Neuron (in vitro differentiated cells): ENCODE data around the gene PIEZO2.

ENCODE experiments used
- H2AFZ ChIP-seq: one replicate; pipeline ENCODE4 v1.6.1; 2013; ENCODE audit warnings: low read depth, mild to moderate bottlenecking, inconsistent platforms, low read length, moderate library complexity
- H3K27me3 ChIP-seq: one replicate; pipeline ENCODE4 v1.6.1; 2013; ENCODE audit warnings: low read length; ENCODE audit not compliant: insufficient read depth
- H3K36me3 ChIP-seq: one replicate; pipeline ENCODE4 v1.6.1; 2013; ENCODE audit warnings: low read length; ENCODE audit not compliant: insufficient read depth
- H3K4me1 ChIP-seq: one replicate; pipeline ENCODE4 v1.6.1; 2013; ENCODE audit warnings: low read length; ENCODE audit not compliant: insufficient read depth
- H3K4me3 ChIP-seq: 2 replicates; pipeline ENCODE4 v1.5.1; 2013; ENCODE audit warnings: mild to moderate bottlenecking, low read length, moderate library complexity
- H3K9me3 ChIP-seq: one replicate; pipeline ENCODE4 v1.6.1; 2013; ENCODE audit warnings: low read length

Gene PIEZO2

DNA sequence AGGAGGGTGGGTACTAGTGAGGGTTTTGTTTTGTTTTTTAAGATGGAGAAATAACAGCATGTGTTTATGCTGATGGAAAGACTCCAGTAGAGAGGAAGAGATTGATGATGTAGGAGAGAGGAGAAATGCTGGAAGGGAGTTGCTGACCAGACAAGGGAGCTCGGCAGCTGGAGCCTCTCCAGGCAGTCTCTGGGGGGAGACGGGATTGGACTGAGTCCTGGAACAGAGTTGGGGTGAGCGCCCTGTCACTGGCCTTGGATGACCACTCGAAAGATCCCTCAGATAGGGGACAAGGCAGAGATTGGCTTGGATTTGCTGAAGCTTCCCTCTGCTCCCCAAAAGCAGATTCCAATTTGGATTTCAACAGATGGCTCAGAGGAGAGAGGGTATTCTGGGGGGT, 425.9 kb downstream of the PIEZO2 start:
- Histone ChIP-seq H3K36me3 (no peaks in the 10 kb centered on the region), H3K4me3 (no peak overlapping the region), H3K27me3 (no peaks in the 10 kb centered on the region), H2AFZ (no peak overlapping the region), H3K4me1 (no peaks in the 10 kb centered on the region), H3K9me3 (no peaks in the 10 kb centered on the region)

DNA sequence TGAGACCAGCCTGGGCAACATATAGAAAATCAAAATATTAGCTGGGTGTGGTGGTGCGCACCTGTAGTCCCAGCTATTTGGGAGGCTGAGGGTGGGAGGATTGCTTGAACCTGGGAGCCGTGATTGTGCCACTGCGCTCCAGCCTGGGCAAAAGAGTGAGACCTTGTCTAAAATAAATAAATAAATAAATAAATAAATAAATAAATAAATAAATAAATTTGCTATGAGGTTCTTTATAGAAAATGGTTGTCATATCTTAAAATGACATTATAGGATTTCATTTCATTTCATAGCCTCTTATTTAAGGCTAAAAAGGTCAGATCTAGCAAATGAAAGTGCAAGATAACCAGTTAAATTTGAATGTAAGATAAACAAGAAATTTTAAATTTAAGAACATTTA, 430.6 kb downstream of the PIEZO2 start:
- Histone ChIP-seq H2AFZ (no peak overlapping the region), H3K4me3 (no peak overlapping the region), H3K4me1 (no peaks in the 10 kb centered on the region), H3K9me3 (no peaks in the 10 kb centered on the region), H3K36me3 (no peaks in the 10 kb centered on the region), H3K27me3 (no peaks in the 10 kb centered on the region)

- no peaks in the 10 kb centered on the region for H3K36me3 ChIP-seq
- no peaks in the 10 kb centered on the region for H3K9me3 ChIP-seq
- no peaks in the 10 kb centered on the region for H3K4me1 ChIP-seq
- no peaks in the 10 kb centered on the region for H3K27me3 ChIP-seq
- no peak overlapping the region for H3K4me3 ChIP-seq
- no peak overlapping the region for H2AFZ ChIP-seq
Observed at GRCh38 chr18:10715791-10716190, 433.6 kb downstream of the PIEZO2 start.

- no peaks in the 10 kb centered on the region for H3K4me1 ChIP-seq
- no peaks in the 10 kb centered on the region for H3K9me3 ChIP-seq
- H3K36me3 ChIP-seq, result no peaks in the 10 kb centered on the region
- H3K27me3 ChIP-seq, result no peaks in the 10 kb centered on the region
- no peak overlapping the region for H2AFZ ChIP-seq
- H3K4me3 ChIP-seq, result no peak overlapping the region
Observed at GRCh38 chr18:10713409-10713808, 436.0 kb downstream of the PIEZO2 start.

- Histone ChIP-seq H2AFZ (no peak overlapping the region), H3K36me3 (no peaks in the 10 kb centered on the region), H3K4me3 (no peak overlapping the region)
Observed at GRCh38 chr18:10707294-10707693, 442.1 kb downstream of the PIEZO2 start.

GRCh38 chr18:10705786-10706185, 443.6 kb downstream of the PIEZO2 start:
- no peaks in the 10 kb centered on the region for H3K9me3 ChIP-seq
- no peaks in the 10 kb centered on the region for H3K4me1 ChIP-seq
- H3K36me3 ChIP-seq, result no peaks in the 10 kb centered on the region
- no peak overlapping the region for H3K4me3 ChIP-seq
- no peak overlapping the region for H2AFZ ChIP-seq
- H3K27me3 ChIP-seq, result no peaks in the 10 kb centered on the region

More at GRCh38 chr18:10707294-10707693, 442.1 kb downstream of the PIEZO2 start:
- Histone ChIP-seq H3K4me1 (no peaks in the 10 kb centered on the region), H3K27me3 (no peaks in the 10 kb centered on the region), H3K9me3 (no peaks in the 10 kb centered on the region)

- no peak overlapping the region for H3K4me3 ChIP-seq
- H3K9me3 ChIP-seq, result no peaks in the 10 kb centered on the region
- H3K4me1 ChIP-seq, result no peaks in the 10 kb centered on the region
- H3K36me3 ChIP-seq, result no peaks in the 10 kb centered on the region
- no peak overlapping the region for H2AFZ ChIP-seq
- no peaks in the 10 kb centered on the region for H3K27me3 ChIP-seq
Observed at GRCh38 chr18:10705291-10705690, 444.1 kb downstream of the PIEZO2 start.

DNA sequence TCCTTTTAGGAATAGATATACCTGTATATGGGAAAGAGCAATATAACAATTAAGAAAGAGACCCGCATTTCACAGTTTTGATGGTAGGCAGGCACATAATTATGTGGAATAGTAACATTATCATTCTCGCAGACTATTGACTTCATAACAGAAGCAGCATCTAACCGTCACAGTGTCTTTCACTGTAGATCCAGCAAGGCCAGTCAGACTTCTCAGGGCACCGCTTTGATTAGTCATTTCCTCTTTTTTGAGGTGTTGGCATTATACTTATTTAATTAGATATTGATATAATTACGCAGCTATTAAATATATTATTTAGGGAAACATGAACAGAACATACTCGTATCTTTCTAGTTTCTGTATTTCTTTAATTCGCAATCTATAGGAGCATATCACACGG, 447.2 kb downstream of the PIEZO2 start:
- Histone ChIP-seq H3K9me3 (no peaks in the 10 kb centered on the region), H3K27me3 (no peaks in the 10 kb centered on the region), H3K4me1 (no peaks in the 10 kb centered on the region), H2AFZ (no peak overlapping the region), H3K4me3 (no peak overlapping the region), H3K36me3 (no peaks in the 10 kb centered on the region)

DNA sequence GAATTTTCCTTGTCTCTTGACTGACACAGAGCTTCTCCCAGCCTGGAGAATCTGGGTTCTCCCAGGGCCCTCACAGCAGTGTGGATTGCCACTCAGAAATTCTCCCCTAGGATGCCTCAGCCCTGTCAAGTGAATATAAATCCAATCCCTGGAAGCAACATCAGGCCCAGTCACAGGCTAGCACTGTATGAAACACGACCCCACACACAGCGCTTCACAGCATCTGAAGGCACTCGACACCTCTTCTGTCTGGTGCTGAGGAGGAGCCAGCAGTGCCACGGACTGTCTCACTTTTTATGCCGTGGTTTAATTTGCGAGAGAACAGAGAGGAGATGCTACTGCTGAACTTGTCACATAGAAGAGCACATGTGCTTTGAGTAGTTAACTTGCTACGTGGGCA, 459.0 kb downstream of the PIEZO2 start:
- no peaks in the 10 kb centered on the region for H3K4me1 ChIP-seq
- no peak overlapping the region for H2AFZ ChIP-seq
- H3K27me3 ChIP-seq, result no peaks in the 10 kb centered on the region
- no peaks in the 10 kb centered on the region for H3K36me3 ChIP-seq
- H3K4me3 ChIP-seq, result no peak overlapping the region
- H3K9me3 ChIP-seq, result no peaks in the 10 kb centered on the region

- H3K27me3 ChIP-seq, result no peaks in the 10 kb centered on the region
Observed at GRCh38 chr18:10690035-10690329, 459.4 kb downstream of the PIEZO2 start.

GRCh38 chr18:10689236-10690034, 459.9 kb downstream of the PIEZO2 start:
- H3K9me3 ChIP-seq, result no peaks in the 10 kb centered on the region
- no peaks in the 10 kb centered on the region for H3K36me3 ChIP-seq
- H2AFZ ChIP-seq, result no peak overlapping the region
- H3K4me1 ChIP-seq, result no peaks in the 10 kb centered on the region
- no peaks in the 10 kb centered on the region for H3K27me3 ChIP-seq
- no peak overlapping the region for H3K4me3 ChIP-seq

More at GRCh38 chr18:10690035-10690329, 459.4 kb downstream of the PIEZO2 start:
- Histone ChIP-seq H3K36me3 (no peaks in the 10 kb centered on the region), H2AFZ (no peak overlapping the region), H3K9me3 (no peaks in the 10 kb centered on the region), H3K4me1 (no peaks in the 10 kb centered on the region), H3K4me3 (no peak overlapping the region)

DNA sequence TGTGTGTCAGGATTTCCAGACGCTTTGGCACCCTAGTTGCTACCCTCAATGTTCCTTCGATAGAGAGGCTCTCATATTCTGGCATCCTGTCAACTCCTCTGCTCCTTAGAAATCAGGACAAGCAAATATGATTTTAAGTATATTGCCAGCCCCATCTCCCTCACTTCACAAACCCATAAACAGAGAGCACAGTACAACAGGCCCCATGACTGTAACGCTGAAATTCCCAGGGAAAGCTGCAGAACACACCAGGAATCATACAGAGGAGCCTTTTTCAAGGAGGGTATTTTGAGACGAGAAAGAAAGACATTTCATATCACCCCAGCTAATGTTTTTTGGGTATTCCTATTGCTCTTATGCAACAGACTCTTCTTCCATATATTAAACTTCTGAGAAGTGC, 460.6 kb downstream of the PIEZO2 start:
- Histone ChIP-seq H3K4me3 (no peak overlapping the region), H3K9me3 (no peaks in the 10 kb centered on the region), H3K4me1 (no peaks in the 10 kb centered on the region), H3K27me3 (no peaks in the 10 kb centered on the region), H2AFZ (no peak overlapping the region), H3K36me3 (no peaks in the 10 kb centered on the region)

- H3K27me3 ChIP-seq, result no peaks in the 10 kb centered on the region
- no peak overlapping the region for H3K4me3 ChIP-seq
- H3K9me3 ChIP-seq, result no peaks in the 10 kb centered on the region
- H3K4me1 ChIP-seq, result no peaks in the 10 kb centered on the region
- H3K36me3 ChIP-seq, result no peaks in the 10 kb centered on the region
- H2AFZ ChIP-seq, result no peak overlapping the region
Observed at GRCh38 chr18:10687161-10687925, 462.0 kb downstream of the PIEZO2 start.
